HAP-1 (cell line): ENCODE measurements around the gene ENTPD6.
"Not testable (repeated sequence)": the region's sequence is repeated elsewhere in the genome, so short reads cannot be mapped to it uniquely, and the experiment has no call there.

Experiments used
- DNase-seq, 2 experiments: peaks; one replicate each; pipeline ENCODE4 v3.0.0-alpha.2; 2016 to 2020; ENCODE audit warnings: low spot score in 2 of 2
- H3K27me3 ChIP-seq: fragments of 250-450 bp; sonication (Bioruptor Pico); 2 replicates; pipeline ENCODE4 v1.5.1; 2020; ENCODE audit warnings: low read depth, mild to moderate bottlenecking, moderate library complexity
- H3K36me3 ChIP-seq: fragments of 250-450 bp; sonication (Bioruptor Pico); replicated peaks from 2 replicates; pipeline ENCODE4 v1.5.1; 2020; ENCODE audit warnings: mild to moderate bottlenecking
- H3K4me1 ChIP-seq: fragments of 250-450 bp; sonication (Bioruptor Pico); 2 replicates; pipeline ENCODE4 v1.5.1; 2020; ENCODE audit warnings: mild to moderate bottlenecking
- H3K4me3 ChIP-seq: fragments of 250-450 bp; sonication (Bioruptor Pico); 2 replicates; pipeline ENCODE4 v1.5.1; 2020; ENCODE audit warnings: mild to moderate bottlenecking, moderate library complexity
- H3K9me3 ChIP-seq: fragments of 250-450 bp; sonication (Bioruptor Pico); 2 replicates; pipeline ENCODE4 v1.5.1; 2020; ENCODE audit warnings: mild to moderate bottlenecking, moderate library complexity
- in situ Hi-C: fragments of 300-500 bp; cut with MboI; formaldehyde crosslinking; loops from 3 replicates; pipeline ENCODE4 v1.14.3; 2020; ENCODE audit warnings: low sequenced_read_pairs, inconsistent platforms, mixed read lengths

Gene ENTPD6

GRCh38 chr20:25173886-25174308 lies 21.6 kb upstream of the ENTPD6 start:
- no peak for DNase-seq
- Histone ChIP-seq H3K27me3 (no peaks in the 10 kb centered on the region; the same call in 1 of the 2 replicates), H3K4me3 (no peak overlapping the region), H3K36me3 (no peaks in the 10 kb centered on the region), H3K4me1 (no peaks in the 10 kb centered on the region), H3K9me3 (no peaks in the 10 kb centered on the region)
- in situ Hi-C loops, result no loop called here

GRCh38 chr20:25176184-25176583 lies 19.3 kb upstream of the ENTPD6 start:
- H3K9me3 ChIP-seq, result no peaks in the 10 kb centered on the region
- H3K4me3 ChIP-seq, result no peak overlapping the region
- no peaks in the 10 kb centered on the region for H3K36me3 ChIP-seq
- no peak for DNase-seq
- H3K27me3 ChIP-seq, result no peaks in the 10 kb centered on the region; the same call in 1 of the 2 replicates
- H3K4me1 ChIP-seq, result no peaks in the 10 kb centered on the region
- in situ Hi-C loops, result no loop called here

GRCh38 chr20:25177890-25178321 lies 17.6 kb upstream of the ENTPD6 start:
- DNase-seq, result no peak
- peaks cover under 1% of the 10 kb centered on the region; the same call in 1 of the 2 replicates for H3K9me3 ChIP-seq
- H3K27me3 ChIP-seq, result no peaks in the 10 kb centered on the region
- no peaks in the 10 kb centered on the region for H3K4me1 ChIP-seq
- in situ Hi-C loops, result no loop called here
- H3K36me3 ChIP-seq, result no peaks in the 10 kb centered on the region
- no peak overlapping the region for H3K4me3 ChIP-seq

- peak; percentile 41 to 53 for DNase-seq
- Histone ChIP-seq H3K4me3 (no peak overlapping the region), H3K27me3 (no peaks in the 10 kb centered on the region), H3K36me3 (no peaks in the 10 kb centered on the region), H3K9me3 (peaks cover 3% of the 10 kb centered on the region; the same call in 1 of the 2 replicates), H3K4me1 (no peaks in the 10 kb centered on the region)
- in situ Hi-C loops, result no loop called here
Measured at GRCh38 chr20:25178563-25179438, 16.7 kb upstream of the ENTPD6 start.

- H3K27me3 ChIP-seq, result peaks cover 3% of the 10 kb centered on the region; the same call in 1 of the 2 replicates
- in situ Hi-C loops, result no loop called here
- H3K9me3 ChIP-seq, result peaks cover 3% of the 10 kb centered on the region; the same call in 1 of the 2 replicates
- no peak overlapping the region for H3K4me3 ChIP-seq
- no peaks in the 10 kb centered on the region for H3K36me3 ChIP-seq
- H3K4me1 ChIP-seq, result no peaks in the 10 kb centered on the region
- DNase-seq, result no peak
Measured at GRCh38 chr20:25179439-25180089, 15.9 kb upstream of the ENTPD6 start.

- in situ Hi-C loops, H3K4me1 ChIP-seq: not testable (repeated sequence)
Measured at GRCh38 chr20:25184391-25184790, 11.1 kb upstream of the ENTPD6 start.

GRCh38 chr20:25187220-25187619 lies 8.3 kb upstream of the ENTPD6 start:
- no peaks in the 10 kb centered on the region for H3K36me3 ChIP-seq
- no peak for DNase-seq
- peaks cover 3% of the 10 kb centered on the region; the same call in 1 of the 2 replicates for H3K9me3 ChIP-seq
- in situ Hi-C loops, result no loop called here
- no peaks in the 10 kb centered on the region for H3K4me1 ChIP-seq
- no peak overlapping the region for H3K4me3 ChIP-seq
- peaks cover 7% of the 10 kb centered on the region; the same call in 1 of the 2 replicates for H3K27me3 ChIP-seq

More at GRCh38 chr20:25184391-25184790, 11.1 kb upstream of the ENTPD6 start:
- not testable (repeated sequence) for H3K27me3 ChIP-seq, H3K4me3 ChIP-seq, DNase-seq, H3K36me3 ChIP-seq, H3K9me3 ChIP-seq

- Histone ChIP-seq H3K4me3 (no peak overlapping the region), H3K36me3 (no peaks in the 10 kb centered on the region), H3K27me3 (peaks cover 7% of the 10 kb centered on the region; the same call in 1 of the 2 replicates), H3K9me3 (peaks cover 3% of the 10 kb centered on the region; the same call in 1 of the 2 replicates), H3K4me1 (no peaks in the 10 kb centered on the region)
- no peak for DNase-seq
- in situ Hi-C loops, result no loop called here
Measured at GRCh38 chr20:25187635-25188034, 7.9 kb upstream of the ENTPD6 start.

GRCh38 chr20:25188218-25188617 lies 7.3 kb upstream of the ENTPD6 start:
- in situ Hi-C loops, result no loop called here
- no peaks in the 10 kb centered on the region for H3K4me1 ChIP-seq
- no peak overlapping the region for H3K4me3 ChIP-seq
- peaks cover 7% of the 10 kb centered on the region; the same call in 1 of the 2 replicates for H3K27me3 ChIP-seq
- no peak for DNase-seq
- no peaks in the 10 kb centered on the region for H3K36me3 ChIP-seq
- no peaks in the 10 kb centered on the region; the same call in 1 of the 2 replicates for H3K9me3 ChIP-seq

- no peak for DNase-seq
- Histone ChIP-seq H3K9me3 (no peaks in the 10 kb centered on the region), H3K4me1 (peaks cover 3% of the 10 kb centered on the region; the same call in 1 of the 2 replicates), H3K36me3 (no peaks in the 10 kb centered on the region), H3K4me3 (no peak overlapping the region), H3K27me3 (no peaks in the 10 kb centered on the region)
- in situ Hi-C loops, result no loop called here
Measured at GRCh38 chr20:25191051-25191450, 4.5 kb upstream of the ENTPD6 start.

GRCh38 chr20:25191689-25192088 lies 3.8 kb upstream of the ENTPD6 start:
- no peaks in the 10 kb centered on the region for H3K27me3 ChIP-seq
- no peak for DNase-seq
- no peak overlapping the region for H3K4me3 ChIP-seq
- H3K9me3 ChIP-seq, result no peaks in the 10 kb centered on the region
- in situ Hi-C loops, result no loop called here
- no peaks in the 10 kb centered on the region for H3K36me3 ChIP-seq
- peaks cover 4% of the 10 kb centered on the region for H3K4me1 ChIP-seq

- in situ Hi-C loops, result no loop called here
- H3K36me3 ChIP-seq, result no peaks in the 10 kb centered on the region
- H3K4me3 ChIP-seq, result no peak overlapping the region
- DNase-seq, result no peak
- peaks cover 7% of the 10 kb centered on the region for H3K4me1 ChIP-seq
- H3K27me3 ChIP-seq, result no peaks in the 10 kb centered on the region
- no peaks in the 10 kb centered on the region for H3K9me3 ChIP-seq
Measured at GRCh38 chr20:25193843-25194242, 1.7 kb upstream of the ENTPD6 start.

GRCh38 chr20:25194333-25194972 lies 1.1 kb upstream of the ENTPD6 start:
- in situ Hi-C loops, result no loop called here
- no peak overlapping the region for H3K4me3 ChIP-seq

More at GRCh38 chr20:25194333-25194972, 1.1 kb upstream of the ENTPD6 start:
- H3K9me3 ChIP-seq, result no peaks in the 10 kb centered on the region
- DNase-seq, result no peak
- H3K36me3 ChIP-seq, result no peaks in the 10 kb centered on the region
- H3K27me3 ChIP-seq, result no peaks in the 10 kb centered on the region
- H3K4me1 ChIP-seq, result peaks cover 7% of the 10 kb centered on the region
